Right lobe of liver (tissue), 6 donors: ENCODE results near the gene EDEM2. TPM values are rescaled to one million over a fixed set of nuclear protein-coding genes. Genes with fewer than 3 reads are reported as not detected.
"Not testable (repeated sequence)": the region's sequence is repeated elsewhere in the genome, so short reads cannot be mapped to it uniquely, and the experiment has no call there.

Experiments used
- ATAC-seq, 4 donors: fragments of 200-7000 bp; cut with Tn5 transposase; one replicate each; pipeline ENCODE4 v1.9.1; 2020; ENCODE audit warnings: mild to moderate bottlenecking in 4 of 4, moderate library complexity in 4 of 4
- DNase-seq, 3 donors: peaks; one replicate each; pipeline ENCODE4 v3.0.0-alpha.2; 2020
- H3K27ac ChIP-seq, 3 donors: fragments of 200-600 bp; one replicate each; pipeline ENCODE4 v1.8.0; 2022
- H3K27me3 ChIP-seq, 2 donors: fragments of 200-600 bp; one replicate each; pipeline ENCODE4 v1.8.0; 2022
- H3K36me3 ChIP-seq, 4 donors: fragments of 200-600 bp; sonication (generic) in 1 of 4; one replicate each; pipeline versions ENCODE4 v1.5.1 to v1.8.0; 2017 to 2022; ENCODE audit warnings: control low read depth in 1 of 4
- H3K4me1 ChIP-seq, 4 donors: fragments of 200-600 bp; sonication (generic) in 1 of 4; one replicate each; pipeline versions ENCODE4 v1.5.1 to v1.8.0; 2017 to 2022; ENCODE audit warnings: control low read depth in 1 of 4
- H3K4me3 ChIP-seq, 3 donors: fragments of 200-600 bp; one replicate each; pipeline ENCODE4 v1.8.0; 2022
- H3K9me3 ChIP-seq, 4 donors: fragments of 200-600 bp; sonication (generic) in 1 of 4; one replicate each; pipeline versions ENCODE4 v1.5.1 to v1.8.0; 2017 to 2022; ENCODE audit warnings: control low read depth in 1 of 4
- POLR2A ChIP-seq: fragments of 450-650 bp; IDR thresholded peaks from one replicate; pipeline ENCODE4 v1.6.1; 2017; ENCODE audit warnings: antibody characterized with exemption, mild to moderate bottlenecking
- WGBS: methylation state at CpG from one replicate; pipeline ENCODE4 v1.1.6; 2018; ENCODE audit warnings: low coverage, low lambda C conversion rate; ENCODE audit not compliant: insufficient coverage; ENCODE audit errors: missing lambda C conversion rate; 5-methylcytosine and 5-hydroxymethylcytosine counted together
- intact Hi-C, 2 donors: fragments of 100-400 bp; cut with DNase I; formaldehyde crosslinking; loops; one replicate each; pipeline versions ENCODE4 v1.11.2 to v1.14.1; 2022
- total RNA-seq, 6 experiments: library from RNA; depleted of rRNA in 2 of 6; stranded (reverse); fragments of >200 nt in 2 of 6; fragmentation: NEBNext Ultra II Directional in 3 of 6; extraction: Animal tissue kit (Norgen Biotek cat#: 25700) in 3 of 6; gene quantifications; one replicate each; pipeline versions ENCODE4 v1.1.0 to v1.2.4, GENCODE V29; 2016 to 2023
- TF ChIP-seq, protein P1 (sequence below), 4 donors: fragments of 200-600 bp in 3 of 4; fragments of 450-650 bp in 1 of 4; IDR thresholded peaks; one replicate each; pipeline versions ENCODE4 v1.5.1 to v1.8.0; 2016 to 2022; ENCODE audit warnings: antibody characterized with exemption in 4 of 4, mild to moderate bottlenecking in 2 of 4
- donor health status: DM: no; HTN: yes; CAD: no.
- donor health status: DM: no; HTN: no; CAD: no.
- donor health status: DM: no; HTN: no; CAD: no.
- donor health status: DM: no; HTN: yes; CAD: no.
- donor health status: DM: no; HTN: yes; CAD: no.

EDEM2 gene
- total RNA-seq, 6 experiments from 2014 or later, result 20.1 to 28.0 (median 23.9) TPM

DNA sequence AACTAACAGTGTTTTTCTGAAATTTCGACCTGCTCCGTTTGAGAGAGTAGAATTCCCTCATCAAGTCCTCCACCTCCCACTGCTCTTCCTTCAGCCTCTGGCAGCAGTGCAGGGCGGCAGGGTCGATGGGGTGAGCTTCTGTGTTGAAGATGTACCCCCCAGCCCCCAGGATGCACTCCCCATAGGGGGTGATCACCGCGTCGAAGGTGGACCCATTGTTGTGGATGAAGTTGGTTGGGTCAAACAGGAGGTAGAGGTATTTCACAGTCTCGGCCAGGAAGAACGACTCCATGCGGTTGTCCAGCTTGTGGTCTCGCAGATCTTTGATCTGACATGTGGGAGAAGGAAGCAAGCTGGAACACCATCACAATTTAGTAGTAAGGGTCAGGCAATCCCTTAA lies 31.5 kb downstream of the EDEM2 start:
- no peak for ATAC-seq
- WGBS, result 84% methylated on average over 5 of the region's 11 CpGs
- Histone ChIP-seq H3K27me3 (no peaks in the 10 kb centered on the region), H3K36me3 (peaks cover 0 to 44% (median 16%) of the 10 kb centered on the region in 4 donors), H3K4me1 (peaks cover 0 to 3% (median 0%) of the 10 kb centered on the region in 4 donors), H3K27ac (no peak overlapping the region), H3K9me3 (no peaks in the 10 kb centered on the region), H3K4me3 (no peak overlapping the region)
- intact Hi-C loops, result no loop called here
- DNase-seq, result no peak
- TF ChIP-seq, protein P1, sequence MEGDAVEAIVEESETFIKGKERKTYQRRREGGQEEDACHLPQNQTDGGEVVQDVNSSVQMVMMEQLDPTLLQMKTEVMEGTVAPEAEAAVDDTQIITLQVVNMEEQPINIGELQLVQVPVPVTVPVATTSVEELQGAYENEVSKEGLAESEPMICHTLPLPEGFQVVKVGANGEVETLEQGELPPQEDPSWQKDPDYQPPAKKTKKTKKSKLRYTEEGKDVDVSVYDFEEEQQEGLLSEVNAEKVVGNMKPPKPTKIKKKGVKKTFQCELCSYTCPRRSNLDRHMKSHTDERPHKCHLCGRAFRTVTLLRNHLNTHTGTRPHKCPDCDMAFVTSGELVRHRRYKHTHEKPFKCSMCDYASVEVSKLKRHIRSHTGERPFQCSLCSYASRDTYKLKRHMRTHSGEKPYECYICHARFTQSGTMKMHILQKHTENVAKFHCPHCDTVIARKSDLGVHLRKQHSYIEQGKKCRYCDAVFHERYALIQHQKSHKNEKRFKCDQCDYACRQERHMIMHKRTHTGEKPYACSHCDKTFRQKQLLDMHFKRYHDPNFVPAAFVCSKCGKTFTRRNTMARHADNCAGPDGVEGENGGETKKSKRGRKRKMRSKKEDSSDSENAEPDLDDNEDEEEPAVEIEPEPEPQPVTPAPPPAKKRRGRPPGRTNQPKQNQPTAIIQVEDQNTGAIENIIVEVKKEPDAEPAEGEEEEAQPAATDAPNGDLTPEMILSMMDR (IDR thresholded peaks at IDR 0.05), result no peak
- TF ChIP-seq POLR2A, result no peak

DNA sequence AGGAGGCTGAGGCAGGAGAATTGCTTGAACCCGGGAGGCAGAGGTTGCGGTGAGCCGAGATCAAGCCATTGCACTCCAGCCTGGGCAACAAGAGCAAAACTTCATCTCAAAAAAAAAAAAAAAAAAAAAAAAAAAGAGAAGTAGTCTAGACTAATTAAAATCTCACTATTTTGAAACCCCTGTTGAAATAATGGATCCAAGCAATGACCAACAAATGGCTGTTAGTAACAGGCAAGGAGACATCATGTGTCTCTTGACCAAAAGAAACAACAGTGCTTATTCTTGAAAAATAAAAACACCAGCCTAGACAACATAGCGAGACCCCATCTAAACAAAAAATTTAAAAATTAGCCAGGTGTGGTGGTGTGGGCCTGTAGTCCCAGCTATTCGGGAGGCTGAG lies 34.9 kb downstream of the EDEM2 start:
- intact Hi-C loops, ATAC-seq: not testable (repeated sequence)
- peaks cover 0 to 19% (median 9%) of the 10 kb centered on the region in 4 donors for H3K36me3 ChIP-seq

DNA sequence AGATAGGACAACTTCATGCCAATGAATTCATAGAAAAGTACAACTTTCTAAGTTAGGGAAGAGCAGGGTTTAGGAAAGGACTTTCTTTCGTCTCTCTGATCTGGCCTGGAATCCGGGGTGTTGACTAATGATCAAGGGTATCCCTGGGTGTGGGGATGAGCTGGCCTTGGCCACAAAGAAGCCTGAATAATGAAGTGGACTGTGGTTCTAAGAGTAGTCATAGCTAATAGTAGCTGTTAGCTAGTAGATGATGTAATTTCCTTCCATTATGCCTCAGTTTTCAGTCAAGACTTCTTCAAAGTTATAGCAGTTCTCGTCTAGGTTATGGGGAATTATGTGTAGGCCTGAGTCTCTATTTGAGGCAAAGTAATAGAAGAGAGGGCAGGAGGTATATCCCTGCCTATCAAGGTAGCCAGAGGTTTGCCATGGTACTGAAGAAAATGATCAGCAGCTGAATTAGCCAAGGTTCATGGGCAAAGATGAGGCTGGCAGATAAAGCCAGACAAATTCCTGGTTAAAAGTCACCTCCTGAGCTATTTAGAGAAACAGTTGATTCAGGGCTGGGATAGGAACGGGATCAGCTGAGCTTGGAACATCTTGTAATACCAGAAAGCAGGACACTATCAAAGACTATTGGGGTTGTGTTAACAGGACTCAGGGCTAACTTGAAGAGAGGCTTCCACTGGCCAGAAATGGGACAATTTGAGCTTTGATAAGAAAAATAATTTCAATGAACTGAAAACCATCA lies 35.8 kb downstream of the EDEM2 start:
- Histone ChIP-seq H3K36me3 (peaks cover 0 to 14% (median 8%) of the 10 kb centered on the region in 4 donors), H3K9me3 (no peaks in the 10 kb centered on the region), H3K4me1 (no peaks in the 10 kb centered on the region), H3K4me3 (no peak overlapping the region), H3K27me3 (no peaks in the 10 kb centered on the region), H3K27ac (no peak overlapping the region)
- no peak for DNase-seq
- WGBS, result 73% methylated on average over 4 of the region's 4 CpGs
- intact Hi-C loops, result no loop called here
- TF ChIP-seq, protein P1 (IDR thresholded peaks at IDR 0.05), result no peak
- no peak for TF ChIP-seq POLR2A
- ATAC-seq, result no peak

More for the DNA sequence above, 34.9 kb downstream of the EDEM2 start:
- WGBS, result 87% methylated on average over 5 of the region's 5 CpGs
- DNase-seq, H3K4me1 ChIP-seq, H3K9me3 ChIP-seq, H3K27me3 ChIP-seq, H3K4me3 ChIP-seq, H3K27ac ChIP-seq: not testable (repeated sequence)

DNA sequence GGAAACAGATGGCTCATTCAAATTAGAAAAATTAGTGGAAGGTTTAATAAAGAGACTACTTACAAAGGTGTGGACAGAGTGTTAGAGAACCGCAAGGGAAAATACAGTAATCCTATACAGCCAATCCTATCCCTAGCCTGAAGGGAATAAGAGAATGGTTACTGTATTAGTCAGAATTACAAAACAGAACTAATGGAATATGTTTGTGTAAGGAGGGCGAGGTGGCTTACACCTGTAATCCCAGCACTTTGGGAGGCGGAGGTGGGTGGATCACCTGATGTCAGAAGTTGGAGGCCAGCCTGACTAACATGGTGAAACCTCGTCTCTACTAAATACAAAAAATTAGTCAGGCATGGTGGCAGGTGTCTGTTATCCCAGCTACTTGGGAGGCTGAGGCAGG lies 38.2 kb downstream of the EDEM2 start:
- no peak for ATAC-seq
- no peaks in the 10 kb centered on the region for H3K9me3 ChIP-seq
- H3K4me3 ChIP-seq, result no peak overlapping the region
- 100% methylated on average over 1 of the region's 4 CpGs for WGBS
- intact Hi-C loops, result no loop called here
- peaks cover 0 to 5% (median 2%) of the 10 kb centered on the region in 4 donors for H3K36me3 ChIP-seq
- H3K4me1 ChIP-seq, result no peaks in the 10 kb centered on the region
- no peak overlapping the region for H3K27ac ChIP-seq
- TF ChIP-seq POLR2A, result no peak
- TF ChIP-seq, protein P1 (IDR thresholded peaks at IDR 0.05), result no peak
- no peak for DNase-seq
- H3K27me3 ChIP-seq, result no peaks in the 10 kb centered on the region

DNA sequence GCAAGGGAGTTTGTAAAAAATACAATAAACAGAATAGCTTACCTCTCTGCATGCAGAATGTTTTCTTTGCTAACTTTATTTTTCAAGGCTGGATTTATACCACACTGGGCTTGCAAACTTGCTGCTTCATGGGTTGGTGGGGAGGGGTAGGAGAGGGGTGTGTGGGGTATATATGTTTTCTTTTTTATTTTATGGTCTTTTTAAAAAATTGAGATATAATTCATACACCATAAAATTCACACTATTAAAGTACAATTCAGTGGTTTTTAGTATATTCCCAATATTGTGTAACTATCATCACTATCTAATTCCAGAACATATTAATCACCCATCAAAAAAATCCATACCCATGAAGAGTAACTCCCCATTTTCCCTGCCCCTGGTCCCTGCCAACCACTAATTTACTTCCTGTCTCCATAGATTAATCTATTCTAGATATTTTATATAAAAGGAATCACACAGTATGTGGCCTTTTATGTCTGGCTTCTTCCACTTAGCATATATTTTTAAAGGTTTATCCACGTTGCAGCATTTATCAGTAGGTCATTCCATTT lies 40.2 kb downstream of the EDEM2 start:
- intact Hi-C loops, result no loop called here
- no peak overlapping the region for H3K27ac ChIP-seq
- H3K36me3 ChIP-seq, result peaks cover 0 to 5% (median 2%) of the 10 kb centered on the region in 4 donors
- no peak overlapping the region for H3K4me3 ChIP-seq
- H3K27me3 ChIP-seq, result no peaks in the 10 kb centered on the region
- WGBS, result 86% methylated on average over 1 of the region's 1 CpG
- H3K9me3 ChIP-seq, result no peaks in the 10 kb centered on the region
- TF ChIP-seq POLR2A, result no peak
- TF ChIP-seq, protein P1 (IDR thresholded peaks at IDR 0.05), result no peak
- H3K4me1 ChIP-seq, result no peaks in the 10 kb centered on the region
- ATAC-seq (no peak), DNase-seq (no peak)
